Cardiac fibroblast (primary cell): ENCODE results near the gene RASSF4.

ENCODE experiments used
- DNase-seq, 2 donors: peaks; one replicate each; pipeline versions ENCODE4 v3.0.0 to v3.0.0-alpha.2; 2010; ENCODE audit warnings: low read depth in 2 of 2
- H3K4me3 ChIP-seq, 2 donors: replicated peaks in 1 of 2; 1 replicate in 1 of 2; 2 replicates in 1 of 2; pipeline ENCODE4 v1.5.1; 2011; ENCODE audit warnings: low read depth in 2 of 2, low read length in 2 of 2, mild to moderate bottlenecking in 2 of 2, moderate library complexity in 1 of 2
- CTCF ChIP-seq: IDR thresholded peaks from one replicate; pipeline ENCODE4 v1.5.1; 2011; ENCODE audit warnings: low read depth, mild to moderate bottlenecking, low read length, inconsistent platforms

RASSF4 gene

DNA sequence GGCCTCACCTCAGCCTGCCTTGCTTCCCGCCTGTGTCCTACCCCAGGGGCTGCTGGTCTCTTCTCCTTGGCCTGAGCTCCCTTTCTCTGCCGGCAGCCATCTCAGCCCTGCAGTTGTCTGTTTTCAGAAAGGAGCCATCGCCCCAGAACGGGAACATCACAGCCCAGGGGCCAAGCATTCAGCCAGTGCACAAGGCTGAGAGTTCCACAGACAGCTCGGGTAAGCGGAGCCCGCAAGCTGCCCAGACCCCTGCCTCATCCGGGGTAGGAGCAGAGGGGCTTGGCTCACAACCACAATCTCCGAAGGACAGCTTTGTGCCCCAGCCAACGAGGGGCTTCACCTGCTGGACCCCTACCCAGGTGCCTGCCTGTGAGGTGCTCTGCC lies 24.3 kb downstream of the RASSF4 start:
- DNase-seq = no peak
- TF ChIP-seq CTCF = no peak
- no peak overlapping the region for H3K4me3 ChIP-seq

- no peak for DNase-seq
- TF ChIP-seq CTCF = no peak
- no peak overlapping the region for H3K4me3 ChIP-seq
These were observed 25.1 kb downstream of the RASSF4 start for GRCh38 chr10:44984671-44985101.

GRCh38 chr10:44985175-44985681 lies 25.6 kb downstream of the RASSF4 start:
- no peak overlapping the region for H3K4me3 ChIP-seq
- no peak for TF ChIP-seq CTCF
- peak in 1 of 2 donors; percentile 39 for DNase-seq

- no peak for DNase-seq
- TF ChIP-seq CTCF = no peak
- no peak overlapping the region for H3K4me3 ChIP-seq
These were observed 26.6 kb downstream of the RASSF4 start for GRCh38 chr10:44986179-44986578.

- peak in 1 of 2 donors; percentile 82 for DNase-seq
- no peak for TF ChIP-seq CTCF
- no peak overlapping the region for H3K4me3 ChIP-seq
These were observed 27.1 kb downstream of the RASSF4 start for GRCh38 chr10:44986670-44987069.

DNA sequence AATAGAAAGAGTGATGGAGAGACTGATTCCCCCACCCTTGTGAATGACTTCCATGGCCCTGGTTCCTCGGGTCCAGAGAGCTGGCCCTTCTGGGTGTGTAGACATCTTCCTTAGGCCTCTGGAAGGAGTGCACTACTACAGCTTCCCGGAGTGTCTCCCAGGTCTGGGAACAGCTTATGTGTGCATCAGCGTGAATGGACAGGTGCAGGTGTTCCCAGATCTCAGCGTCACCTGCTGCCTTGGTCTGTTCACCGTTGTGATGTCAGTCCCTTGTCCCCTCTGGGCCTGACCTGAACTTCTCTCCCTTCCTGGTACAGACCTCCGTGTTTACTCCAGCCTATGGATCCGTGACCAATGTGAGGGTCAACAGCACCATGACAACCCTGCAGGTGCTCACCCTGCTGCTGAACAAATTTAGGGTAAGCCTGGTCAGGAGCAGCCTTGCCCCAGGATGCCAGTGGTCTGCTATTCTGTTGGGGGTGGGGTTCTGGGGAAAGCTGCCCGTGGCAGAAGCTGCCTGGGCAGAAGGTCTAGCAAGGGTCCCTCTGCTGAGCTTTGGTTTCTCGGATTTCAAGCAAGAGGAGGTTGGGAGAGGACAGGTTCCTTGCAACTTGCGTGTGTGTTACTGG lies 29.5 kb downstream of the RASSF4 start:
- DNase-seq = no peak
- no peak for TF ChIP-seq CTCF
- no peak overlapping the region for H3K4me3 ChIP-seq
